ENCODE data around the gene LRRTM4. TPM values are rescaled to one million over a fixed set of nuclear protein-coding genes. Genes with fewer than 3 reads are reported as not detected.

Gene LRRTM4
- total and polyA plus RNA-seq, 2 donors (not counting 1 experiment from before 2014, with no cell fraction given): not detected

DNA sequence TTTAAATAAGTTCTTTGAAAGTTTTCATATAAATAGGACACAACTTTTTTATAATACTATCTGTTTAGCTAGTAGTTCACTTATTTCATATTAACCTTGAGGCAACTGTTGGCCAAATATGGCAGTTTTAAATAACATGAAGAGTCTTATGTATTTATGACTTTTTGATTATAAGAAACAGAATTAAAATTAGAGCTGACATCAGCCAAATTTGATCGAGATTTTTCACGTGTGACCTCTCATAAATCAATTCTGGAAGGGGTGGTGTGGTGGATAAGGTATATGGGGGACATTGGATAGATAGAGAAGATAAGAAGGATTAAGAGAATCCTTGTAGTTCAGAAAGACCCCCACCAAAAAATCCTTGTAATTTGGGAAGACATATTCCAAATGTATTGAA is 776.6 kb downstream of the LRRTM4 start:
- Histone ChIP-seq H3K4me1 (ENCODE audit: control insufficient read depth in 2 of 2, insufficient read depth in 2 of 2, low read length in 2 of 2) (no peaks in the 10 kb centered on the region), H3K27ac (ENCODE audit: low read length in 2 of 2) (no peak overlapping the region), H4K20me1 (ENCODE audit: control insufficient read depth, insufficient read depth, low read length, poor library complexity, severe bottlenecking) (no peaks in the 10 kb centered on the region), H3K4me2 (replicated peaks; ENCODE audit: low read depth, low read length, poor library complexity, severe bottlenecking) (no peak overlapping the region), H3K79me2 (ENCODE audit: control insufficient read depth, insufficient read depth, low read length) (no peaks in the 10 kb centered on the region), H3K9me3 (ENCODE audit: control extremely low read depth in 1 of 3, control insufficient read depth in 2 of 3, insufficient read depth in 1 of 3, low read length in 2 of 3) (peaks cover 0 to 3% (median 0%) of the 10 kb centered on the region in 3 donors), H3K27me3 (replicated peaks in 1 of 4; ENCODE audit: control extremely low read depth in 1 of 4, control insufficient read depth in 3 of 4, insufficient read depth in 4 of 4, low read length in 3 of 4) (no peaks in the 10 kb centered on the region), H3K36me3 (replicated peaks in 1 of 2; ENCODE audit: control extremely low read depth in 1 of 2, control insufficient read depth in 1 of 2, extremely low read depth in 1 of 2, insufficient read depth in 2 of 2, low read length in 1 of 2) (no peaks in the 10 kb centered on the region), H2AFZ (ENCODE audit: insufficient read depth, low read depth, low read length, poor library complexity, severe bottlenecking) (no peak overlapping the region), H3K4me3 (ENCODE audit: control extremely low read depth in 1 of 5, extremely low read depth in 1 of 5, insufficient read depth in 1 of 5, low read depth in 2 of 5, low read length in 4 of 5) (no peak overlapping the region), H3K9ac (ENCODE audit: low read length) (no peak overlapping the region)
- ChIA-PET CTCF (no interaction called here), POLR2A (no interaction called here)
- no peaks in the 10 kb centered on the region for H3K4me1 Mint-ChIP-seq
- no peak overlapping the region for H3K27ac Mint-ChIP-seq
- no peaks in the 10 kb centered on the region for H3K27me3 Mint-ChIP-seq
- H3K4me3 Mint-ChIP-seq: no peak overlapping the region
- no peak for DNase-seq
- no peak for ATAC-seq (ENCODE audit: low read depth)
- no peak for TF ChIP-seq EZH2 (IDR thresholded peaks at IDR 0.05; ENCODE audit: borderline replicate concordance, insufficient read depth, low read depth, low read length, poor library complexity, severe bottlenecking)
- TF ChIP-seq, protein P1, sequence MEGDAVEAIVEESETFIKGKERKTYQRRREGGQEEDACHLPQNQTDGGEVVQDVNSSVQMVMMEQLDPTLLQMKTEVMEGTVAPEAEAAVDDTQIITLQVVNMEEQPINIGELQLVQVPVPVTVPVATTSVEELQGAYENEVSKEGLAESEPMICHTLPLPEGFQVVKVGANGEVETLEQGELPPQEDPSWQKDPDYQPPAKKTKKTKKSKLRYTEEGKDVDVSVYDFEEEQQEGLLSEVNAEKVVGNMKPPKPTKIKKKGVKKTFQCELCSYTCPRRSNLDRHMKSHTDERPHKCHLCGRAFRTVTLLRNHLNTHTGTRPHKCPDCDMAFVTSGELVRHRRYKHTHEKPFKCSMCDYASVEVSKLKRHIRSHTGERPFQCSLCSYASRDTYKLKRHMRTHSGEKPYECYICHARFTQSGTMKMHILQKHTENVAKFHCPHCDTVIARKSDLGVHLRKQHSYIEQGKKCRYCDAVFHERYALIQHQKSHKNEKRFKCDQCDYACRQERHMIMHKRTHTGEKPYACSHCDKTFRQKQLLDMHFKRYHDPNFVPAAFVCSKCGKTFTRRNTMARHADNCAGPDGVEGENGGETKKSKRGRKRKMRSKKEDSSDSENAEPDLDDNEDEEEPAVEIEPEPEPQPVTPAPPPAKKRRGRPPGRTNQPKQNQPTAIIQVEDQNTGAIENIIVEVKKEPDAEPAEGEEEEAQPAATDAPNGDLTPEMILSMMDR (IDR thresholded peaks at IDR 0.05): no peak
- intact Hi-C loops (cut with micrococcal nuclease): no loop called here
- peaks cover 8% of the 10 kb centered on the region for H3K9me3 Mint-ChIP-seq (ENCODE audit: insufficient read depth)
- no CpG with 5 or more reads among the region's 2 CpGs for WGBS (ENCODE audit: insufficient coverage)

DNA sequence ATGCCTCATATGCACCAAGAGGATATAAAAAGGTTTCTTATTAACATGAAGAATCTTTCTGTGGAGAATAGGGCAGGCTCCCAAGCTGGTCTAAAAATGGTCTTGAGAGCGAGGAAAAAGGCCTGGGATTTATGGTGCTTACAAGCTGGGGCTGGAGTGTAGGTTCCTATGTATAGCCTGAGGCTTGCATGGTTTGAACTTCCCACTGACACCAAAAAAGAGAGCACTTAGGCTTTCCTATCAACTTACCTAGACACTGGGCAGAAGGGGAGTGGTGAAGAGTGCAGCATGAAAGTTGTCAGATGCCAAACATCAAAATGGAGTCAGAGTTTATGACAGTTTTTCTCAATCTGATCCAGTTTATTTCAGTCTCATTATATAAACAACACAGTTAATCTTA is 784.6 kb downstream of the LRRTM4 start:
- TF ChIP-seq EZH2 (IDR thresholded peaks at IDR 0.05; ENCODE audit: borderline replicate concordance, insufficient read depth, low read depth, low read length, poor library complexity, severe bottlenecking): no peak
- TF ChIP-seq, protein P1 (IDR thresholded peaks at IDR 0.05): no peak
- intact Hi-C loops (cut with micrococcal nuclease): no loop called here
- no peak overlapping the region for H2AFZ ChIP-seq (ENCODE audit: insufficient read depth, low read depth, low read length, poor library complexity, severe bottlenecking)
- no peak overlapping the region for H3K4me3 ChIP-seq (ENCODE audit: control extremely low read depth in 1 of 5, extremely low read depth in 1 of 5, insufficient read depth in 1 of 5, low read depth in 2 of 5, low read length in 4 of 5)
- WGBS (ENCODE audit: insufficient coverage): no CpG with 5 or more reads among the region's 1 CpG
- Mint-ChIP-seq H3K4me3 (no peak overlapping the region), H3K27me3 (no peaks in the 10 kb centered on the region), H3K27ac (no peak overlapping the region), H3K9me3 (ENCODE audit: insufficient read depth) (no peaks in the 10 kb centered on the region), H3K4me1 (no peaks in the 10 kb centered on the region)
- H3K36me3 ChIP-seq (replicated peaks in 1 of 2; ENCODE audit: control extremely low read depth in 1 of 2, control insufficient read depth in 1 of 2, extremely low read depth in 1 of 2, insufficient read depth in 2 of 2, low read length in 1 of 2): no peaks in the 10 kb centered on the region
- H3K27ac ChIP-seq (ENCODE audit: low read length in 2 of 2): no peak overlapping the region
- POLR2A ChIA-PET: no interaction called here
- CTCF ChIA-PET: no interaction called here
- H3K4me1 ChIP-seq (ENCODE audit: control insufficient read depth in 2 of 2, insufficient read depth in 2 of 2, low read length in 2 of 2): no peaks in the 10 kb centered on the region
- no peak overlapping the region for H3K9ac ChIP-seq (ENCODE audit: low read length)
- H3K4me2 ChIP-seq (replicated peaks; ENCODE audit: low read depth, low read length, poor library complexity, severe bottlenecking): no peak overlapping the region
- DNase-seq: no peak
- H3K27me3 ChIP-seq (replicated peaks in 1 of 4; ENCODE audit: control extremely low read depth in 1 of 4, control insufficient read depth in 3 of 4, insufficient read depth in 4 of 4, low read length in 3 of 4): no peaks in the 10 kb centered on the region
- no peaks in the 10 kb centered on the region for H4K20me1 ChIP-seq (ENCODE audit: control insufficient read depth, insufficient read depth, low read length, poor library complexity, severe bottlenecking)
- ATAC-seq (ENCODE audit: low read depth): no peak
- H3K9me3 ChIP-seq (ENCODE audit: control extremely low read depth in 1 of 3, control insufficient read depth in 2 of 3, insufficient read depth in 1 of 3, low read length in 2 of 3): no peaks in the 10 kb centered on the region
- no peaks in the 10 kb centered on the region for H3K79me2 ChIP-seq (ENCODE audit: control insufficient read depth, insufficient read depth, low read length)
